ENCODE measurements around the gene ACP7. TPM values are rescaled to one million over a fixed set of nuclear protein-coding genes. Genes with fewer than 3 reads are reported as not detected.

ACP7 gene
- polyA plus RNA-seq, 2 of the 4 experiments (the other 2 are of a cell fraction) = 0.06 to 0.25 TPM

- Histone ChIP-seq H3K27ac (no peak overlapping the region), H3K4me2 (no peak overlapping the region), H3K4me3 (no peak overlapping the region), H3K9me3 (0 out of 3 replicates have a peak, but pooled peaks cover 3% of the 10 kb centered on the region), H3K4me1 (peaks cover 19% of the 10 kb centered on the region)
- 92% methylated on average over 3 of the region's 3 CpGs for WGBS (ENCODE audit: missing lambda C conversion rate)
- no peak for TF ChIP-seq MAFK (IDR thresholded peaks at IDR 0.05; ENCODE audit: partially characterized antibody)
- TF ChIP-seq, protein P1, sequence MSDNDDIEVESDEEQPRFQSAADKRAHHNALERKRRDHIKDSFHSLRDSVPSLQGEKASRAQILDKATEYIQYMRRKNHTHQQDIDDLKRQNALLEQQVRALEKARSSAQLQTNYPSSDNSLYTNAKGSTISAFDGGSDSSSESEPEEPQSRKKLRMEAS (IDR thresholded peaks at IDR 0.05) = no peak
- no peak for TF ChIP-seq CBX8 (IDR thresholded peaks at IDR 0.05)
- TF ChIP-seq KDM1A (IDR thresholded peaks at IDR 0.05; ENCODE audit: low read depth) = no peak
- TF ChIP-seq GATA3 (IDR thresholded peaks at IDR 0.05; ENCODE audit: borderline replicate concordance) = no peak
- no peak for TF ChIP-seq HES2 (IDR thresholded peaks at IDR 0.05)
- no peak for TF ChIP-seq RAD21 (conservative IDR thresholded peaks at IDR 0.05 in 1 of 2, IDR thresholded peaks at IDR 0.05 in 1 of 2)
- no peak for TF ChIP-seq ZSCAN20 (CRISPR knock-in tag; IDR thresholded peaks at IDR 0.05)
- TF ChIP-seq E2F6 (IDR thresholded peaks at IDR 0.05; ENCODE audit: borderline replicate concordance, low read depth) = no peak
- TF ChIP-seq FOSL2 (IDR thresholded peaks at IDR 0.05) = no peak
- no peak for TF ChIP-seq FOSL2 (CRISPR knock-in tag; IDR thresholded peaks at IDR 0.05)
- TF ChIP-seq POLR2AphosphoS2 (conservative IDR thresholded peaks at IDR 0.05; ENCODE audit: low read length) = no peak
- TF ChIP-seq ZC3H11A (IDR thresholded peaks at IDR 0.05) = no peak
- TF ChIP-seq RNF2 (IDR thresholded peaks at IDR 0.05; ENCODE audit: borderline replicate concordance, low read depth) = no peak
- no peak for DNase-seq (ENCODE audit: low read depth in 1 of 2, low spot score in 1 of 2)
- CTCF ChIA-PET = interaction anchor here (0.9 to 3.5 kb wide), 6 partner anchors 16 to 95 kb away, joined by 3 to 18 read pairs (median 6); no protein-coding TSS in a partner anchor
- POLR2A ChIA-PET = interaction anchor here (0.7 kb wide), 1 partner anchor 10 kb away, joined by 10 read pairs; no protein-coding TSS in a partner anchor
- peak; percentile 61 for FAIRE-seq
- ATAC-seq = no peak
These were observed 63.3 kb downstream of the ACP7 start for GRCh38 chr19:39147480-39147879.

- TF ChIP-seq RARB (CRISPR knock-in tag; IDR thresholded peaks at IDR 0.05) (no peak), POLR2A (IDR thresholded peaks at IDR 0.05; ENCODE audit: low read length) (no peak), TP53 (CRISPR knock-in tag; IDR thresholded peaks at IDR 0.05) (no peak), ZSCAN20 (CRISPR knock-in tag; IDR thresholded peaks at IDR 0.05) (no peak), HEYL (CRISPR knock-in tag; IDR thresholded peaks at IDR 0.05) (no peak), FOXS1 (CRISPR knock-in tag; IDR thresholded peaks at IDR 0.05) (no peak), HDAC2 (IDR thresholded peaks at IDR 0.05) (no peak), TFCP2L1 (CRISPR knock-in tag; IDR thresholded peaks at IDR 0.05) (no peak), JUNB (IDR thresholded peaks at IDR 0.05) (no peak), HOXA7 (CRISPR knock-in tag; IDR thresholded peaks at IDR 0.05) (no peak)
- TF ChIP-seq, protein P2, sequence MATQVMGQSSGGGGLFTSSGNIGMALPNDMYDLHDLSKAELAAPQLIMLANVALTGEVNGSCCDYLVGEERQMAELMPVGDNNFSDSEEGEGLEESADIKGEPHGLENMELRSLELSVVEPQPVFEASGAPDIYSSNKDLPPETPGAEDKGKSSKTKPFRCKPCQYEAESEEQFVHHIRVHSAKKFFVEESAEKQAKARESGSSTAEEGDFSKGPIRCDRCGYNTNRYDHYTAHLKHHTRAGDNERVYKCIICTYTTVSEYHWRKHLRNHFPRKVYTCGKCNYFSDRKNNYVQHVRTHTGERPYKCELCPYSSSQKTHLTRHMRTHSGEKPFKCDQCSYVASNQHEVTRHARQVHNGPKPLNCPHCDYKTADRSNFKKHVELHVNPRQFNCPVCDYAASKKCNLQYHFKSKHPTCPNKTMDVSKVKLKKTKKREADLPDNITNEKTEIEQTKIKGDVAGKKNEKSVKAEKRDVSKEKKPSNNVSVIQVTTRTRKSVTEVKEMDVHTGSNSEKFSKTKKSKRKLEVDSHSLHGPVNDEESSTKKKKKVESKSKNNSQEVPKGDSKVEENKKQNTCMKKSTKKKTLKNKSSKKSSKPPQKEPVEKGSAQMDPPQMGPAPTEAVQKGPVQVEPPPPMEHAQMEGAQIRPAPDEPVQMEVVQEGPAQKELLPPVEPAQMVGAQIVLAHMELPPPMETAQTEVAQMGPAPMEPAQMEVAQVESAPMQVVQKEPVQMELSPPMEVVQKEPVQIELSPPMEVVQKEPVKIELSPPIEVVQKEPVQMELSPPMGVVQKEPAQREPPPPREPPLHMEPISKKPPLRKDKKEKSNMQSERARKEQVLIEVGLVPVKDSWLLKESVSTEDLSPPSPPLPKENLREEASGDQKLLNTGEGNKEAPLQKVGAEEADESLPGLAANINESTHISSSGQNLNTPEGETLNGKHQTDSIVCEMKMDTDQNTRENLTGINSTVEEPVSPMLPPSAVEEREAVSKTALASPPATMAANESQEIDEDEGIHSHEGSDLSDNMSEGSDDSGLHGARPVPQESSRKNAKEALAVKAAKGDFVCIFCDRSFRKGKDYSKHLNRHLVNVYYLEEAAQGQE (IDR thresholded peaks at IDR 0.05) = no peak
- Histone ChIP-seq H3K4me1 (peaks cover 12% of the 10 kb centered on the region), H3K9me3 (0 out of 3 replicates have a peak, but pooled peaks cover 3% of the 10 kb centered on the region), H3K27ac (no peak overlapping the region), H3K4me3 (no peak overlapping the region), H3K4me2 (no peak overlapping the region)
- no peak for ATAC-seq
- WGBS (ENCODE audit: missing lambda C conversion rate) = 94% methylated on average over 10 of the region's 10 CpGs
- POLR2A ChIA-PET = no interaction called here
- peak; percentile 93 for FAIRE-seq
- CTCF ChIA-PET = interaction anchor here (1.2 to 4.5 kb wide), 10 partner anchors 9 to 196 kb away, joined by 3 to 19 read pairs (median 8); partner anchors contain the start of gene FBXO17
- DNase-seq (ENCODE audit: low read depth in 1 of 2, low spot score in 1 of 2) = no peak
These were observed 64.9 kb downstream of the ACP7 start for GRCh38 chr19:39148939-39149529.

Data from A549 (cell line).